ENCODE data around the gene SEL1L. TPM values are rescaled to one million over a fixed set of nuclear protein-coding genes. Genes with fewer than 3 reads are reported as not detected.

SEL1L gene
- total and polyA plus RNA-seq, 2 of the 13 experiments (the other 11 are each of a cell fraction or from before 2014, with no cell fraction given), result 15.3 to 61.0 TPM

- ATAC-seq (no peak), DNase-seq (ENCODE audit: low spot score) (no peak), FAIRE-seq (no peak)
- H3K36me3 ChIP-seq (replicated peaks in 1 of 2; ENCODE audit: control insufficient read depth in 1 of 2, insufficient read depth in 2 of 2, low read length in 2 of 2), result no peaks in the 10 kb centered on the region
- no peaks in the 10 kb centered on the region for H3K4me1 ChIP-seq (ENCODE audit: insufficient read depth, low read length)
- TF ChIP-seq MEIS2 (CRISPR knock-in tag; IDR thresholded peaks at IDR 0.05), result no peak
- TF ChIP-seq IRF1 (CRISPR knock-in tag; IDR thresholded peaks at IDR 0.05; ENCODE audit: low read depth), result no peak
- no peak for TF ChIP-seq ZNF616 (CRISPR knock-in tag; IDR thresholded peaks at IDR 0.05; ENCODE audit: low read depth)
- intact Hi-C loops (cut with micrococcal nuclease; ENCODE audit: unreplicated experiment) (loop anchor here (10.0 kb wide), 1 partner anchor 152 kb away; no protein-coding TSS in a partner anchor), in situ Hi-C loops (cut with HindIII; ENCODE audit: extremely low pct_ligation_motif_present, low pct_unique_long_range_greater_than_20kb) (no loop called here)
- peaks cover 0 to 2% of the 10 kb centered on the region in 2 experiments; a peak in 1 of 5 replicates for H3K27me3 ChIP-seq (ENCODE audit: control insufficient read depth in 1 of 2, insufficient read depth in 2 of 2, low read length in 2 of 2)
- no peak overlapping the region for H3K27ac ChIP-seq (ENCODE audit: extremely low read length, insufficient read depth, low read length)
- no peaks in the 10 kb centered on the region for H3K79me2 ChIP-seq (ENCODE audit: insufficient read depth, low read length)
- H3K4me3 ChIP-seq (replicated peaks in 1 of 3; ENCODE audit: insufficient read depth in 1 of 3, low read depth in 2 of 3, low read length in 3 of 3), result no peak overlapping the region
- ChIA-PET POLR2A (no interaction called here), CTCF (ENCODE audit: low intra/inter-chr PET ratio, low total read pairs) (no interaction called here)
- H3K4me2 ChIP-seq (ENCODE audit: low read depth, low read length), result no peak overlapping the region
- BruUV-seq (replicated peaks), result no TSS peak
- no peaks in the 10 kb centered on the region for H4K20me1 ChIP-seq (ENCODE audit: insufficient read depth, low read length)
- 17% methylated on average over 1 of the region's 2 CpGs for WGBS (ENCODE audit: low lambda C conversion rate)
- no peaks in the 10 kb centered on the region for H3K9me3 ChIP-seq (ENCODE audit: low read length)
- no peak overlapping the region for H3K9ac ChIP-seq (ENCODE audit: insufficient read depth, low read depth, low read length)
- no peak overlapping the region for H2AFZ ChIP-seq (ENCODE audit: low read length)
Observed at GRCh38 chr14:81562818-81563217, 29.2 kb upstream of the SEL1L start.

GRCh38 chr14:81561084-81561775, 27.6 kb upstream of the SEL1L start:
- H3K9ac ChIP-seq (ENCODE audit: insufficient read depth, low read depth, low read length), result no peak overlapping the region
- ATAC-seq, result no peak
- no TSS peak for BruUV-seq (replicated peaks)
- no peaks in the 10 kb centered on the region; a peak in 1 of 5 replicates for H3K27me3 ChIP-seq (ENCODE audit: control insufficient read depth in 1 of 2, insufficient read depth in 2 of 2, low read length in 2 of 2)
- WGBS (ENCODE audit: low lambda C conversion rate), result 17% methylated on average over 10 of the region's 10 CpGs
- intact Hi-C loops (cut with micrococcal nuclease; ENCODE audit: unreplicated experiment) (loop anchor here (10.0 kb wide), 1 partner anchor 154 kb away; no protein-coding TSS in a partner anchor), in situ Hi-C loops (cut with HindIII; ENCODE audit: extremely low pct_ligation_motif_present, low pct_unique_long_range_greater_than_20kb) (no loop called here)
- H3K9me3 ChIP-seq (ENCODE audit: low read length), result no peaks in the 10 kb centered on the region
- no peaks in the 10 kb centered on the region for H3K79me2 ChIP-seq (ENCODE audit: insufficient read depth, low read length)
- ChIA-PET POLR2A (no interaction called here), CTCF (ENCODE audit: low intra/inter-chr PET ratio, low total read pairs) (no interaction called here)
- H3K4me2 ChIP-seq (ENCODE audit: low read depth, low read length), result no peak overlapping the region
- no peak for DNase-seq (ENCODE audit: low spot score)
- no peak overlapping the region for H2AFZ ChIP-seq (ENCODE audit: low read length)
- no peak overlapping the region for H3K4me3 ChIP-seq (replicated peaks in 1 of 3; ENCODE audit: insufficient read depth in 1 of 3, low read depth in 2 of 3, low read length in 3 of 3)
- no peak for FAIRE-seq
- H3K36me3 ChIP-seq (replicated peaks in 1 of 2; ENCODE audit: control insufficient read depth in 1 of 2, insufficient read depth in 2 of 2, low read length in 2 of 2), result no peaks in the 10 kb centered on the region
- H3K27ac ChIP-seq (ENCODE audit: extremely low read length, insufficient read depth, low read length), result no peak overlapping the region
- no peaks in the 10 kb centered on the region for H4K20me1 ChIP-seq (ENCODE audit: insufficient read depth, low read length)
- no peaks in the 10 kb centered on the region for H3K4me1 ChIP-seq (ENCODE audit: insufficient read depth, low read length)
- TF ChIP-seq ZNF496 (CRISPR knock-in tag; IDR thresholded peaks at IDR 0.05; ENCODE audit: insufficient replicate concordance) (no peak), SIX4 (CRISPR knock-in tag; IDR thresholded peaks at IDR 0.05) (no peak), DMTF1 (CRISPR knock-in tag; IDR thresholded peaks at IDR 0.05) (no peak), ZSCAN9 (CRISPR knock-in tag; IDR thresholded peaks at IDR 0.05; ENCODE audit: borderline replicate concordance) (no peak), SUZ12 (IDR thresholded peaks at IDR 0.05; ENCODE audit: low read depth, low read length) (no peak), MTA3 (CRISPR knock-in tag; IDR thresholded peaks at IDR 0.05) (no peak), POLR2AphosphoS2 (IDR thresholded peaks at IDR 0.05; ENCODE audit: low read depth, low read length) (no peak), DBP (CRISPR knock-in tag; IDR thresholded peaks at IDR 0.05; ENCODE audit: not compliant biosample characterization) (no peak), GATAD1 (CRISPR knock-in tag; IDR thresholded peaks at IDR 0.05) (no peak), NR2F6 (IDR thresholded peaks at IDR 0.05) (no peak), NR2F6 (CRISPR knock-in tag; IDR thresholded peaks at IDR 0.05) (no peak), ZFP37 (CRISPR knock-in tag; IDR thresholded peaks at IDR 0.05; ENCODE audit: borderline replicate concordance) (no peak), ZNF598 (CRISPR knock-in tag; IDR thresholded peaks at IDR 0.05; ENCODE audit: borderline replicate concordance) (no peak)
